D721Med (cell line): ENCODE data around the gene NPB.

Source experiments
- DNase-seq: peaks from one replicate; pipeline ENCODE4 v3.0.0; 2011; ENCODE audit warnings: low spot score; ENCODE audit not compliant: insufficient read length
- FAIRE-seq: peaks from 2 replicates; lab custom pipeline; 2011; peaks lifted over from hg19 to GRCh38; lab: Jason Lieb, UNC
- CTCF ChIP-seq: IDR thresholded peaks from 2 replicates; pipeline ENCODE4 v1.5.1; 2012; ENCODE audit warnings: mild to moderate bottlenecking, control low read depth; ENCODE audit not compliant: insufficient read depth; ENCODE audit errors: missing control alignments

The NPB gene

GRCh38 chr17:81867170-81867990 is 34.7 kb upstream of the NPB start:
- DNase-seq, result no peak
- no peak for TF ChIP-seq CTCF
- no peak for FAIRE-seq

GRCh38 chr17:81867991-81868673 is 33.9 kb upstream of the NPB start:
- no peak for DNase-seq
- TF ChIP-seq CTCF, result no peak
- no peak for FAIRE-seq

GRCh38 chr17:81868674-81869220 is 33.3 kb upstream of the NPB start:
- DNase-seq, result no peak

GRCh38 chr17:81869221-81870130 is 32.6 kb upstream of the NPB start:
- TF ChIP-seq CTCF, result peak; percentile 66
- DNase-seq (no peak), FAIRE-seq (no peak)

More at GRCh38 chr17:81868674-81869220, 33.3 kb upstream of the NPB start:
- no peak for TF ChIP-seq CTCF
- no peak for FAIRE-seq

GRCh38 chr17:81870131-81870980 is 31.7 kb upstream of the NPB start:
- DNase-seq (no peak), FAIRE-seq (no peak)
- TF ChIP-seq CTCF, result no peak

GRCh38 chr17:81870981-81871386 is 31.1 kb upstream of the NPB start, which contains the start of gene ARHGDIA:
Gene ARHGDIA (minus strand): TSS chr17:81871337. CDS start chr17:81869930, 1,407 bp downstream.
- DNase-seq, result no peak
- TF ChIP-seq CTCF, result no peak
- no peak for FAIRE-seq
